HL-60 (cell line): ENCODE measurements around the gene COL23A1.

Experiments
- DNase-seq, 2 experiments: peaks; one replicate each; pipeline ENCODE4 v3.0.0-alpha.2; 2010 to 2020; ENCODE audit warnings: low read depth in 1 of 2, low spot score in 1 of 2
- H3K27ac ChIP-seq: fragments of 250-450 bp; sonication (Bioruptor Pico); replicated peaks from 2 replicates; pipeline ENCODE4 v1.5.1; 2020; ENCODE audit warnings: mild to moderate bottlenecking, moderate library complexity
- H3K27me3 ChIP-seq: fragments of 250-450 bp; sonication (Bioruptor Pico); 2 replicates; pipeline ENCODE4 v1.5.1; 2021; ENCODE audit warnings: mild to moderate bottlenecking, moderate library complexity; ENCODE audit not compliant: insufficient read depth, poor library complexity, severe bottlenecking
- H3K4me3 ChIP-seq: replicated peaks from 2 replicates; pipeline ENCODE4 v1.5.1; 2011; ENCODE audit warnings: mild to moderate bottlenecking, control low read depth, low read length; ENCODE audit not compliant: insufficient read depth
- GABPA ChIP-seq: IDR thresholded peaks from 2 replicates; pipeline ENCODE4 v1.6.1; 2012; ENCODE audit warnings: low read depth
- POLR2AphosphoS5 ChIP-seq: IDR thresholded peaks from 2 replicates; pipeline ENCODE4 v1.6.1; 2012; ENCODE audit warnings: low read depth
- SPI1 ChIP-seq: IDR thresholded peaks from 2 replicates; pipeline ENCODE4 v1.6.1; 2012; ENCODE audit warnings: low read depth, mild to moderate bottlenecking, borderline replicate concordance
- TF ChIP-seq, protein P1 (sequence below): IDR thresholded peaks from 2 replicates; pipeline ENCODE4 v1.6.1; 2012; ENCODE audit warnings: low read depth; ENCODE audit not compliant: insufficient replicate concordance
- TF ChIP-seq, protein P2 (sequence below): IDR thresholded peaks from one replicate; pipeline ENCODE4 v1.5.1; 2011; ENCODE audit warnings: low read length, control low read depth, inconsistent platforms; ENCODE audit not compliant: insufficient read depth

Gene COL23A1

DNA sequence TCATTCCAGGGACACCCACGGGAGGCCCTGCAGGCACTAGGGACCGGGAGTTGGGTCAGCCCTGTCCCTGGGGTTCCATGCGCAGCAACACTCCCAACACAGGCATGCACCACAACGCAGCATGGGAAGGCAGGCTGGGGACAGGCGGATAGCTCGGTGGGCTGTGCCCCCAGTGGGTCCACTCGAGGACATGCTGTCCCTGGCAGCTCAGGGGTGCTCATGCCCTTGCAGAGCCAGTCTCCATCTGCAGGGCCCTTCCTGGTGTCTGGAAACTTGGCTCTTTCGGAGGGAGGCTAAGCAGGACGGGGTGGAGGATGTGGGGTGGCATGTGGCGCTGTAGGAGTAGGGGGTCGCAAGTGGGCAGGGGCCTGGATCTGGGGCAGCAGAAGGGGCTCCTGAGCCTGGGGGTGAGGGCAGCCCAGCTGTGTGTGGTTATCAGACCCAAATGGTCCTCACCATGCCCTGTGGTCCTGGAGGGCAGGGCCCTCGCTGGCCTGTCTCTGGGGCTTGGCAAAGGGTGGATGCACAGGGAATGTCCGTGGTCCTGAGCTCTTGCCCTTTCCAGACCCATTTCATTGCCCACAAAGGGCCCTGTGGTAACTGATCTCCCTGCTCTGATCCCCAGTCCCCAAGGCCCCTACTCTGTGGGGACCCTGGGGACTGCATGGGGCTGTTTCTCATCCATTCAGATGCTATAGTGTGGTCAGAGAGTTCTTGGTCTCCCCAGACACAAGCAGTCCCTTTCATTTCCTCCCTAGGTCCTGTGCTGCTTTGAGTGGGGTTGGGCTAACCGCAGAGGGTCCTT, 267.3 kb downstream of the COL23A1 start:
- no peak overlapping the region for H3K4me3 ChIP-seq
- H3K27ac ChIP-seq: no peak overlapping the region
- no peak for TF ChIP-seq POLR2AphosphoS5
- TF ChIP-seq GABPA: no peak
- no peak for TF ChIP-seq SPI1
- TF ChIP-seq, protein P1, sequence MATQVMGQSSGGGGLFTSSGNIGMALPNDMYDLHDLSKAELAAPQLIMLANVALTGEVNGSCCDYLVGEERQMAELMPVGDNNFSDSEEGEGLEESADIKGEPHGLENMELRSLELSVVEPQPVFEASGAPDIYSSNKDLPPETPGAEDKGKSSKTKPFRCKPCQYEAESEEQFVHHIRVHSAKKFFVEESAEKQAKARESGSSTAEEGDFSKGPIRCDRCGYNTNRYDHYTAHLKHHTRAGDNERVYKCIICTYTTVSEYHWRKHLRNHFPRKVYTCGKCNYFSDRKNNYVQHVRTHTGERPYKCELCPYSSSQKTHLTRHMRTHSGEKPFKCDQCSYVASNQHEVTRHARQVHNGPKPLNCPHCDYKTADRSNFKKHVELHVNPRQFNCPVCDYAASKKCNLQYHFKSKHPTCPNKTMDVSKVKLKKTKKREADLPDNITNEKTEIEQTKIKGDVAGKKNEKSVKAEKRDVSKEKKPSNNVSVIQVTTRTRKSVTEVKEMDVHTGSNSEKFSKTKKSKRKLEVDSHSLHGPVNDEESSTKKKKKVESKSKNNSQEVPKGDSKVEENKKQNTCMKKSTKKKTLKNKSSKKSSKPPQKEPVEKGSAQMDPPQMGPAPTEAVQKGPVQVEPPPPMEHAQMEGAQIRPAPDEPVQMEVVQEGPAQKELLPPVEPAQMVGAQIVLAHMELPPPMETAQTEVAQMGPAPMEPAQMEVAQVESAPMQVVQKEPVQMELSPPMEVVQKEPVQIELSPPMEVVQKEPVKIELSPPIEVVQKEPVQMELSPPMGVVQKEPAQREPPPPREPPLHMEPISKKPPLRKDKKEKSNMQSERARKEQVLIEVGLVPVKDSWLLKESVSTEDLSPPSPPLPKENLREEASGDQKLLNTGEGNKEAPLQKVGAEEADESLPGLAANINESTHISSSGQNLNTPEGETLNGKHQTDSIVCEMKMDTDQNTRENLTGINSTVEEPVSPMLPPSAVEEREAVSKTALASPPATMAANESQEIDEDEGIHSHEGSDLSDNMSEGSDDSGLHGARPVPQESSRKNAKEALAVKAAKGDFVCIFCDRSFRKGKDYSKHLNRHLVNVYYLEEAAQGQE: no peak
- DNase-seq: no peak
- no peaks in the 10 kb centered on the region for H3K27me3 ChIP-seq

DNA sequence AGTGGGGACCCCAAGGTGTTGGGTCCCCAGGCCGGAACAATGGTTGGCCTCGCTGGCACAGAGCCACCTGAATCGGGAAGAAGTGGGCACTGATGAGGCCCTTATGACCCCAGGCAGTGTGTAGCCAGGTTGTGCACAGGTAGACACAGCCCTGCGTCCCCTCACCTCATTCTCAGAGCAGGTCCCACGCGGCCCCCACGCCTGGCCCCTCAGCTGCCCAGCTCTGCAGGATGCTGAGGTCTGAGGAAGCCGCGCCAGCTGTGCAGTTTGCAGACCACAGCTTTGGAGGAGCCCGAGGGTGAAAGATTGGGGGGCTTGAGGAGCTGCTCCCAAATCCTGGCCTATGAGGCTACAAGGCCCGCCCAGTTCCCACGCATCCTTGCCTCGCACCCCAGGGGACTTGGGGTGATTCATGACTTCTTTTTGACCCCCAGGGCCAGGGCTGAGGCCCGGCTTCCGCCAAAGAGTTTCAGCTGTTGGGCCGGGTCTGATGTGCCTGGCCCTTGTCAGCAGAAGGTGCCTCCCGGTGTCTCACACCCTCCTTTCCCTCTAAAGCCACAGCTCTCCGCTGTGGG, 269.8 kb downstream of the COL23A1 start:
- H3K27me3 ChIP-seq: no peaks in the 10 kb centered on the region
- DNase-seq: no peak
- no peak overlapping the region for H3K27ac ChIP-seq
- TF ChIP-seq POLR2AphosphoS5: no peak
- TF ChIP-seq GABPA: no peak
- no peak for TF ChIP-seq SPI1
- TF ChIP-seq, protein P2, sequence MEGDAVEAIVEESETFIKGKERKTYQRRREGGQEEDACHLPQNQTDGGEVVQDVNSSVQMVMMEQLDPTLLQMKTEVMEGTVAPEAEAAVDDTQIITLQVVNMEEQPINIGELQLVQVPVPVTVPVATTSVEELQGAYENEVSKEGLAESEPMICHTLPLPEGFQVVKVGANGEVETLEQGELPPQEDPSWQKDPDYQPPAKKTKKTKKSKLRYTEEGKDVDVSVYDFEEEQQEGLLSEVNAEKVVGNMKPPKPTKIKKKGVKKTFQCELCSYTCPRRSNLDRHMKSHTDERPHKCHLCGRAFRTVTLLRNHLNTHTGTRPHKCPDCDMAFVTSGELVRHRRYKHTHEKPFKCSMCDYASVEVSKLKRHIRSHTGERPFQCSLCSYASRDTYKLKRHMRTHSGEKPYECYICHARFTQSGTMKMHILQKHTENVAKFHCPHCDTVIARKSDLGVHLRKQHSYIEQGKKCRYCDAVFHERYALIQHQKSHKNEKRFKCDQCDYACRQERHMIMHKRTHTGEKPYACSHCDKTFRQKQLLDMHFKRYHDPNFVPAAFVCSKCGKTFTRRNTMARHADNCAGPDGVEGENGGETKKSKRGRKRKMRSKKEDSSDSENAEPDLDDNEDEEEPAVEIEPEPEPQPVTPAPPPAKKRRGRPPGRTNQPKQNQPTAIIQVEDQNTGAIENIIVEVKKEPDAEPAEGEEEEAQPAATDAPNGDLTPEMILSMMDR: no peak
- TF ChIP-seq, protein P1: no peak
- no peak overlapping the region for H3K4me3 ChIP-seq

DNA sequence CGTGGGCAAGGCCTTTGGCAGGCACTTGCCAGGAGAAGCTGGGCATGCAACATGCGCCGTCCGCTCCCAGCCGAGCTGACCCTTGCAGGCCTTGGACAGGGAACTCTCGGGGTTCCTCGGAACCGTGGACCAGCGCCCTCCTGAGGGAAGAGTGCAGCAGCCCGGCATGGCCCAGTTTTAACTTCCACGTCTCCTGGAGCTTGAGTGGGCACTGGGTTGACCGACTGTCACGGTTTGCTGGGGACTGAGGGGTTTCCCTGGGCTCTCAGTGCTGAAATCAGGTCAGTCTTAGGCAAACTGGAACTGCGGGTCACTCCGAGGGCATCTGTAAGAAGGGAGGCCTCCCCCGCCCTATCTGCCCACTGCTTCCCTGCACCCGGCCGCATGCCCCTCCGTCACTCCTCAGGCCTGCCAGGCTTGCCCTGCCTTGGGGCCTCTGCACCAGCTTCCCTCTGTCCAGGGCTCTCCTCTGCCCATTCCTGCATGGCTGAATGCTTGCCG, 270.6 kb downstream of the COL23A1 start:
- TF ChIP-seq SPI1 (no peak), POLR2AphosphoS5 (no peak), GABPA (no peak)
- TF ChIP-seq, protein P1: no peak
- TF ChIP-seq, protein P2: no peak
- Histone ChIP-seq H3K27ac (no peak overlapping the region), H3K4me3 (no peak overlapping the region), H3K27me3 (no peaks in the 10 kb centered on the region)
- DNase-seq: no peak
